Adrenal gland (tissue), 12 donors: ENCODE results near the gene PGAP3. TPM values are rescaled to one million over a fixed set of nuclear protein-coding genes. Genes with fewer than 3 reads are reported as not detected.

Experiments
- DNase-seq, 7 donors: peaks; one replicate each; pipeline ENCODE4 v3.0.0-alpha.2; 2019 to 2020
- H3K27ac ChIP-seq, 5 donors: fragments of 200-600 bp; sonication (generic) in 4 of 5; 1 replicate in 3 of 5; 2 replicates in 2 of 5; pipeline versions ENCODE4 v1.5.1 to v1.8.0; 2016 to 2020; ENCODE audit warnings: mild to moderate bottlenecking in 1 of 5
- H3K27me3 ChIP-seq: fragments of 200-600 bp; 2 replicates; pipeline ENCODE4 v1.8.0; 2021
- H3K36me3 ChIP-seq, 2 donors: fragments of 200-600 bp; replicated peaks in 1 of 2; 1 replicate in 1 of 2; 2 replicates in 1 of 2; pipeline versions ENCODE4 v1.5.1 to v1.8.0; 2018 to 2022
- H3K4me1 ChIP-seq, 2 donors: fragments of 200-600 bp; replicated peaks in 1 of 2; 1 replicate in 1 of 2; 2 replicates in 1 of 2; pipeline versions ENCODE4 v1.5.1 to v1.8.0; 2018 to 2021
- H3K4me3 ChIP-seq, 4 donors: fragments of 200-600 bp; sonication (generic) in 3 of 4; one replicate each; pipeline ENCODE4 v1.5.1; 2016 to 2018
- H3K9me3 ChIP-seq, 3 donors: fragments of 200-600 bp; sonication (generic) in 1 of 3; replicated peaks in 1 of 3; 1 replicate in 2 of 3; 2 replicates in 1 of 3; pipeline versions ENCODE4 v1.5.1 to v1.8.0; 2016 to 2021
- POLR2A ChIP-seq, 2 donors: fragments of 450-650 bp; IDR thresholded peaks; one replicate each; pipeline ENCODE4 v1.6.1; 2017; ENCODE audit warnings: antibody characterized with exemption in 2 of 2, mild to moderate bottlenecking in 2 of 2, moderate library complexity in 1 of 2
- whole genome bisulfite sequencing, 4 donors: extraction: QIAGEN DNeasy Blood & Tissue Kit in 2 of 4; methylation state at CpG; one replicate each; pipeline versions ENCODE4 v1.1.5 to v1.1.7; 2013 to 2017; 5-methylcytosine and 5-hydroxymethylcytosine counted together
- intact Hi-C, 2 donors: fragments of 100-400 bp; cut with DNase I; formaldehyde crosslinking; loops; one replicate each; pipeline versions ENCODE4 v1.14.1 to v1.15.0; 2022 to 2023
- polyA plus RNA-seq, 3 donors: library from polyadenylated mRNA; stranded (reverse); fragments of 200-250 nt in 2 of 3; fragments of 350-450 nt in 1 of 3; fragmentation: Illumina TruSeq in 1 of 3; extraction: RNeasy Lipid Tissue Mini Kit (QIAGEN cat#74804) in 1 of 3; gene quantifications; one replicate each; pipeline ENCODE4 v1.2.3, GENCODE V29; 2013 to 2014
- total RNA-seq, 9 donors: library from RNA; depleted of rRNA in 4 of 9; stranded (reverse); fragments of >200 nt in 4 of 9; fragments of 120-200 nt in 1 of 9; fragmentation: NEBNext Ultra II Directional in 1 of 9; extraction: Animal tissue kit (Norgen Biotek cat#: 25700) in 1 of 9; gene quantifications; one replicate each; pipeline versions ENCODE4 v1.1.0 to v1.2.4, GENCODE V29; 2013 to 2023
- TF ChIP-seq, protein P1 (sequence below), 6 experiments: fragments of 450-650 bp in 4 of 6; fragments of 200-600 bp in 2 of 6; sonication (generic) in 1 of 6; IDR thresholded peaks; 1 replicate in 5 of 6; 2 replicates in 1 of 6; pipeline versions ENCODE4 v1.5.1 to v1.8.0; 2016 to 2021; ENCODE audit warnings: antibody characterized with exemption in 6 of 6, mild to moderate bottlenecking in 2 of 6, moderate library complexity in 1 of 6
- donor health status: healthy with polysubstance abuse.
- donor health status: Bipolar disorder and iron deficiency.
- donor health status: DM: yes; HTN: yes; CAD: no.
- donor health status: DM: no; HTN: no; CAD: no.
- donor health status: DM: no; HTN: no; CAD: no.
- donor health status: DM: yes; HTN: yes; CAD: no.

PGAP3 gene
- total and polyA plus RNA-seq, 12 donors = 7.6 to 35.1 (median 22.7) TPM

DNA sequence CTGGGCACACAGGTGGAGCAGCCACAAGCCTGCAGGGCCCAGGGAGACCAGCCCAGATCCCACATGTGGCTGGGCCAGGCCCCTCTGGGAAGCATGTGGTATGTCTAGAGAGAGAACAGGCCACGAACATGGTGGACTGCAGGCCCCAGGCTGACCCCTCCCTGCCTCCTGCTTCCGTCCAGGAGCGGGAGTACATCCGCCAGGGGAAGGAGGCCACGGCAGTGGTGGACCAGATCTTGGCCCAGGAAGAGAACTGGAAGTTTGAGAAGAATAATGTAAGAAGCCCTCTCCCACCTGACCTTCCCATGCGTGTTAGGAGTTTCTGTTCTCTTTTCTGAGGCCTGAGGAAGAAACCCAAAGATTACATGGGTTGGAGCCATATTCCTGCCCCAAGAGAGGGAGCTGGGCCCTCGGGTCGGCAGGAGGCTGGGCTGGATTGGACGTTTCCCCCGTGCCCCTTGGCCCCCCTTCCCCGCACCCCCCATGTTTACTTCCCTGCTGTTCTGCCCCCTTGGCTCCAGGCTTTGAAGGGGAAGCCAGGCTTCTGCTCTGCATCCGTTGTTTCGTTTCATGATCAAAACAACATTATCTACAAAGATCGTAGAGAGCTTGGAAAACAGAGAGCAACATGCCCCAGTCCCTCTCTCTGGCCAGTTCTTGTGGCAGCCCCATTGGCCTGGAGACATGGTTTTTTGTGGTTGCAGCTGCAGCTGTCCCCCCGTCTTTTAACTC, 28.4 kb downstream of the PGAP3 start:
- H3K27ac ChIP-seq = peak overlapping the region in 3 of 5 donors; percentile 4 to 75 (median 74)
- peaks cover 0 to 54% of the 10 kb centered on the region in 2 donors for H3K36me3 ChIP-seq
- intact Hi-C loops = no loop called here
- peaks cover 0 to 36% of the 10 kb centered on the region in 2 donors for H3K4me1 ChIP-seq
- H3K9me3 ChIP-seq = no peaks in the 10 kb centered on the region
- 36 to 66% (median 58%) methylated on average over 11 to 15 of the region's 15 CpGs for WGBS, 4 donors
- H3K4me3 ChIP-seq = no peak overlapping the region
- H3K27me3 ChIP-seq = no peaks in the 10 kb centered on the region
- TF ChIP-seq, protein P1, sequence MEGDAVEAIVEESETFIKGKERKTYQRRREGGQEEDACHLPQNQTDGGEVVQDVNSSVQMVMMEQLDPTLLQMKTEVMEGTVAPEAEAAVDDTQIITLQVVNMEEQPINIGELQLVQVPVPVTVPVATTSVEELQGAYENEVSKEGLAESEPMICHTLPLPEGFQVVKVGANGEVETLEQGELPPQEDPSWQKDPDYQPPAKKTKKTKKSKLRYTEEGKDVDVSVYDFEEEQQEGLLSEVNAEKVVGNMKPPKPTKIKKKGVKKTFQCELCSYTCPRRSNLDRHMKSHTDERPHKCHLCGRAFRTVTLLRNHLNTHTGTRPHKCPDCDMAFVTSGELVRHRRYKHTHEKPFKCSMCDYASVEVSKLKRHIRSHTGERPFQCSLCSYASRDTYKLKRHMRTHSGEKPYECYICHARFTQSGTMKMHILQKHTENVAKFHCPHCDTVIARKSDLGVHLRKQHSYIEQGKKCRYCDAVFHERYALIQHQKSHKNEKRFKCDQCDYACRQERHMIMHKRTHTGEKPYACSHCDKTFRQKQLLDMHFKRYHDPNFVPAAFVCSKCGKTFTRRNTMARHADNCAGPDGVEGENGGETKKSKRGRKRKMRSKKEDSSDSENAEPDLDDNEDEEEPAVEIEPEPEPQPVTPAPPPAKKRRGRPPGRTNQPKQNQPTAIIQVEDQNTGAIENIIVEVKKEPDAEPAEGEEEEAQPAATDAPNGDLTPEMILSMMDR (IDR thresholded peaks at IDR 0.05) = no peak
- TF ChIP-seq POLR2A (IDR thresholded peaks at IDR 0.05) = no peak
- peak in 2 of 7 donors; percentile 30 to 64 for DNase-seq

DNA sequence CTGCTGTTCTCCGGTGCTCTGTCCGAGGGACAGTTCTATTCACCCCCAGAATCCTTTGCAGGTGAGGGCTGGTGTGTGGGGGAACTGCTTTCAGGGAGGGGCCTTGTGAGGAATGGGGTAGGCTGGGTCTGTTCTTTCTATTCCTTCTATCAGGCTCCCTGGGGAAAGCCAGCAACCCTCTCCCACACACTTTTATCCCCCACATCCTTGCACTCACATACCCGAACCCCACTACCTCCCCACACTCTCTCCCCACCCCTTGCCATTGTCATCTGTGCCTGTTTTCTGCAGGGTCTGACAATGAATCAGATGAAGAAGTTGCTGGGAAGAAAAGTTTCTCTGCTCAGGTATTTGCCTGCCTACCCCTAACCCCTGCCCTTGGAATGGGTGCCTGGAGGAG, 29.1 kb downstream of the PGAP3 start:
- DNase-seq = no peak
- H3K9me3 ChIP-seq = no peaks in the 10 kb centered on the region
- WGBS, 4 donors = 76 to 91% (median 86%) methylated on average over 1 to 3 of the region's 3 CpGs
- no peak overlapping the region for H3K4me3 ChIP-seq
- peaks cover 0 to 54% of the 10 kb centered on the region in 2 donors for H3K36me3 ChIP-seq
- no peaks in the 10 kb centered on the region for H3K27me3 ChIP-seq
- TF ChIP-seq POLR2A (IDR thresholded peaks at IDR 0.05) = no peak
- TF ChIP-seq, protein P1 (IDR thresholded peaks at IDR 0.05) = no peak
- H3K27ac ChIP-seq = peak overlapping the region in 2 of 5 donors; percentile 74 to 75
- H3K4me1 ChIP-seq = peaks cover 0 to 39% of the 10 kb centered on the region in 2 donors
- intact Hi-C loops = no loop called here

DNA sequence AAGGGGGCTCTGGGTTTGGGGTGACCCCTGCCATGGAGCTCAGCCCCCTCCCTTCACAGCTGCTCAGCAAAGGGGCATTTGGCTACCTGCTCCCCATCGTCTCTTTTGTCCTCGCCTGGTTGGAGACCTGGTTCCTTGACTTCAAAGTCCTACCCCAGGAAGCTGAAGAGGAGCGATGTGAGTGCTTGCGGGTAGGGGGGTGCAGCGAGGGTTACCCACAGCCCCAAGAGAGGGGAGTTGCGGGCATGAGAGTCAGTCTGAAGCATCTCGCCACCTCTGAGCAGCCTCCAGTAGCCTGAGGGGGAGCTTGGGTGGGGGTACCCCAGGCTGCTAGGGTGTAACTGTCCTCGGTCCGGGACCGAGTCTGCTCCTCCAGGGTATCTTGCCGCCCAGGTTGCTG, 29.5 kb downstream of the PGAP3 start:
- TF ChIP-seq, protein P1 (IDR thresholded peaks at IDR 0.05) = no peak
- TF ChIP-seq POLR2A (IDR thresholded peaks at IDR 0.05) = no peak
- Histone ChIP-seq H3K4me3 (no peak overlapping the region), H3K9me3 (no peaks in the 10 kb centered on the region), H3K27me3 (no peaks in the 10 kb centered on the region), H3K36me3 (peaks cover 0 to 54% of the 10 kb centered on the region in 2 donors), H3K4me1 (peaks cover 0 to 44% of the 10 kb centered on the region in 2 donors), H3K27ac (peak overlapping the region in 1 of 5 donors; percentile 74)
- intact Hi-C loops = no loop called here
- DNase-seq = no peak
- WGBS, 4 donors = 89 to 98% (median 95%) methylated on average over 6 to 11 of the region's 11 CpGs

DNA sequence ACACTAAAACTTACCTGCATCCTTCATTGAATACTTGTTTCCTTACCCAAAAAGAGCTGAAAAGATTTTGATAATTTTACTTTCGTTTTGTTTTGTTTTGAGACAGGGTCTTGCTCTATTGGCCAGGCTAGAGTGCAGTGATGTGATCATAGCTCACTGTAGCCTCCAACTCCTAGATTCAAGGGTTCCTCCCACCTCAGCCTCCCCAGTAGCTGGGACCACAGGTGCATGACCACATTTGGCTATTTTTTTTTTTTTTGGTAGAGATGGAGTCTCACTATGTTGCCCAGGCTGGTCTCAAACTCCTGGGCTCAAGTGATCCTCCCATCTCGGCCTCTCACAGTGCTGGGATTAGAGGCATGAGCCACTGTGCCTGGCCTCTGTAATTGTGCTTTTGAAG, 32.8 kb downstream of the PGAP3 start:
- H3K9me3 ChIP-seq = no peaks in the 10 kb centered on the region
- no peak for TF ChIP-seq POLR2A (IDR thresholded peaks at IDR 0.05)
- TF ChIP-seq, protein P1 (IDR thresholded peaks at IDR 0.05) = no peak
- H3K36me3 ChIP-seq = peaks cover 0 to 26% of the 10 kb centered on the region in 2 donors
- 81 to 86% (median 83%) methylated on average over 2 of the region's 2 CpGs for WGBS, 4 donors
- H3K4me3 ChIP-seq = no peak overlapping the region
- H3K27ac ChIP-seq = no peak overlapping the region
- intact Hi-C loops = no loop called here
- H3K4me1 ChIP-seq = peaks cover 0 to 48% of the 10 kb centered on the region in 2 donors
- DNase-seq = no peak
- no peaks in the 10 kb centered on the region for H3K27me3 ChIP-seq
